NCI-H524 (cell line): ENCODE results near the gene FBXO17.
"Not testable (repeated sequence)": the region's sequence is repeated elsewhere in the genome, so short reads cannot be mapped to it uniquely, and the experiment has no call there.

Experiments used
- DNase-seq, 2 experiments: peaks; one replicate each; lab custom pipeline; 2025; lab: John Stamatoyannopoulos, UW

The FBXO17 gene

DNA sequence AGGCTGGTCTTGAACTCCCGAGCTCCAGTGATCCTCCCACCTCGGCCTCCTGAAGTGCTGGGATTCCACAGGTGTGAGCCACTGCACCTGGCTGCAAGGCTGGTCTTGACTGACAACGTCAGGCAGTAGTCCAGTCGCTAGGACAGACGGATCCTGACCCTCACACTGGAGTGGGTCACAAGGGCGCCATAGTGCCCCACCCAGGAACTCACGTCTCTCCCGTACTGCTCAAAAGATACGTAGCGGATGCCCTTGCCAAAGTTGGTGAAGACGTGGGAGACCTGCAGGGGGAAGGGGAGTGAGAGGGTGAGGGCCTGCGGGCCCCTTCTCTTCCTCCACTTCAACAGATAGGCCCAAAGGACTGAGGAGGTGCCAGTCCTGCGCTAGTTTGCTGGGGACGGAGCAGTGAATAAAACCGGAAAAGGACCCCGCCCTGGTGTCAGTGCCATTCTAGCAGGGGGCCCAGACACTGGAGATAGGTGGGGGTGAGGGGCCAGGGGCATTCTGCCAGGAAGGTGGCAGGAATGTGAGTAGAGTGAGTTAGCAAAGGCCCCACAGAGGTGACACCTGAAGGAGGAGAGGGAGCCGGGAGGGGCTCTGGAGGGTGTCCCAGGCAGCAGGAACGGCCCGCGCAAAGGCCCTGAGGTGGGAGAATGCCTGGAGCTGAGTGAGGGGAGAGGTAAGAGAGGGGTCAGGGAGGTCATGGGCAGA, 32.9 kb downstream of the FBXO17 start:
- no peak for DNase-seq

DNA sequence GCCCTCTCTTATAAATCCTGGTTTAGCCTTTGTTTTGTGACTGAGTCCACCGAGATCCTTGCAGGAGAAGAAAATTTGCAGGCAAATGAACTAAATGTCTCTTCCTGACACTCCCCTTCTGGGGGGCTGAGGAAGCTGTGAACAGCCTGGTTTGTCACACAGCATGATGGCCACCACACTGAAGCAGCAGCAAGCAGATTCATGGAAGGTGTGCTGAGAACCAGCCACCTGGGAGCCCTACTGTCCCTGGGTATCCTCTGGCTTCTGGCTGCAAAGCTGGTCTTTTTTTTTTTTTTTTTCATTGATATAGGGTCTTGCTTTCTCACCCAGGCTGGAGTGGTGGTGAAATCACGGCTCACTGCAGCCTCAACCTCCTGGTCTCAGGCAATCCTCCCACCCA, 33.6 kb downstream of the FBXO17 start:
- DNase-seq: no peak

DNA sequence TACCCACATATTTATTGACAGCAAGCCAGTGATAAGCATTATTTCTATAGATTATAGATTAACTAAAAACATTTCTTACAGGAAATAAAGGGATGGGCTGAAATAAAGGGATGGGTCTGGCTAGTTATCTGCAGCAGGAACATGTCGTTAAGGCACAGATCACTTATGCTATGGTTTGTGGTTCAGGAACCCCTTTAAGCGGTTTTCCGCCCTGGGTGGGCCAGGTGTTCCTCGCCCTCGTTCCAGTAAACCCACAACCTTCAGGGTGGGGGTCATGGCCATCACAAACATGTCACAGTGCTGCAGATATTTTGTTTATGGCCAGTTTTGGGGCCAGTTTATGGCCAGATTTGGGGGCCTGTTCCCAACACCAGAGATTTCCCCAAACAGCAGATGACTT, 34.1 kb downstream of the FBXO17 start:
- not testable (repeated sequence) for DNase-seq

DNA sequence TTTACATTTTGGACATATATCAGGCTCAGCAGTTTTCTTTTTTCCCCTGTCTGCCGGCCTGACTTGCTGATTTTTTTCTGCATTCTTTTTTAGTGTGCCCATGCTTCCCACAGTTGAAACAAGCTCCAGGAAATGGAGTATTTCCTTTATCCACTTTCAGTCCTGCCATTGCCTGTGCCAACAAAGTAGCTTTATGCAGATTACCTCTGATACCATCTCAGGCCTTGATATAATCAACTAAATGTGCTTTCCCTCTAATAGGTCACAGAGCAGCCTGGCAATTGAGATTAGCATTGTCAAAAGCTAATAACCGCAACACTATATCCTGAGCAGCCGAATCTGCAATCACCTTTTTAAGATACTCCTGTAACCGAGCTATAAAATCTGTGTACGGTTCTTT, 35.6 kb downstream of the FBXO17 start:
- DNase-seq: no peak

DNA sequence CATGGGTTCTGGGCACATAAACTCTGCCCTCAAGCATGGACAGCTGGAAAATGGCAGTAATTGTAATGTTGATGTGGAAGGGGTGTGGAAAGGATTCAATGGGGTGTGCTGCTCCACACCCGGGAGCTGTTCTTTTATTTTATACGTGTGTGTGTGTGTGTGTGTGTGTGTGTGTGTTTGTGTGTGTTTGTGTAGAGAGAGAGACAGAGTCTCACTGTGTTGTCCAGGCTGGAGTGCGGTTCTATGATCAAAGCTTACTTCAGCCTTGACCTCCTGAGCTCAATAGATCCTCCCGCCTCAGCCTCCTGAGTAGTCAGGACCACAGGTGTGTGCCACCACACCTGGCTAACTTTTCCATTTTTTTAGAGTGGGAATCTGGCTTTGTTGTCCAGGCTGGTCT, 42.0 kb downstream of the FBXO17 start:
- DNase-seq: no peak

DNA sequence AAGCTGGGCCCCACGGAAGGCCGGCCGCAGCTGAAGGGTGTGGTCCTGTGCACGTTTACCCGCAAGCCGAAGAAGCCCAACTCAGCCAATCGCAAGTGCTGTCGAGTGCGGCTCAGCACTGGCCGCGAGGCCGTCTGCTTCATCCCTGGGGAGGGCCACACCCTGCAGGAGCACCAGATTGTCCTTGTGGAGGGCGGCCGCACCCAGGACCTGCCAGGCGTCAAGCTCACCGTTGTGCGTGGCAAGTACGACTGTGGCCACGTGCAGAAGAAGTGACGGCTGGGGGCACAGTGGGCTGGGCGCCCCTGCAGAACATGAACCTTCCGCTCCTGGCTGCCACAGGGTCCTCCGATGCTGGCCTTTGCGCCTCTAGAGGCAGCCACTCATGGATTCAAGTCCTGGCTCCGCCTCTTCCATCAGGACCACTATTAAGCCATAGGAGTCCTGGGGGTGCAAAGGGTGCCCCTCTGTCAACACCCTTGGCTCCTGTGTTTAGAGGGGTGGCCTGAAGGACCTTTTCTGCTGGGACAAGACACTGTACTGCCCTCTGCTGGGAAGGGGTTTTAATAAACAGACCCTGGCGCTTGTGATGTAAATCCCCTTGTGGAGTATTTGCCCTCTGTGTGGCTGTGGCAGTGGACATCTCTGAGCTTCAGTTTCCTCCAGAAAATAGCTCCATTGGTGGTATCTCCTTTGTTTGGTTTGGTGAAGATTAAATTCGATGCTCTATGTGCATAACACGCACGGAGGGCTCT, 42.9 kb downstream of the FBXO17 start:
- DNase-seq: peak; percentile 31 to 64

DNA sequence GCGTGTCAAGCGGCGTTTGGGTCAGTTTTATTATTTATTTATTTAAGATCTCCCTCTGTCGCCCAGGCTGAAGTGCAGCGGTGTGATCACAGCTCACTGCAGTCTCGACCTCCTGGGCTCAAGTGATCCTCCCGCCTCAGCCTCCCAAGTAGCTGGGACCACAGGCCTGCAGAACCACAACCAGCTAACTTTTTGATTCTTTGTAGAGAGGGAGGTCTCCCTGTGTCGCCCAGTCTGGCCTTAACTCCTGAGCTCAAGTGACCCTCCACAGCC, 44.1 kb downstream of the FBXO17 start:
- DNase-seq: no peak

DNA sequence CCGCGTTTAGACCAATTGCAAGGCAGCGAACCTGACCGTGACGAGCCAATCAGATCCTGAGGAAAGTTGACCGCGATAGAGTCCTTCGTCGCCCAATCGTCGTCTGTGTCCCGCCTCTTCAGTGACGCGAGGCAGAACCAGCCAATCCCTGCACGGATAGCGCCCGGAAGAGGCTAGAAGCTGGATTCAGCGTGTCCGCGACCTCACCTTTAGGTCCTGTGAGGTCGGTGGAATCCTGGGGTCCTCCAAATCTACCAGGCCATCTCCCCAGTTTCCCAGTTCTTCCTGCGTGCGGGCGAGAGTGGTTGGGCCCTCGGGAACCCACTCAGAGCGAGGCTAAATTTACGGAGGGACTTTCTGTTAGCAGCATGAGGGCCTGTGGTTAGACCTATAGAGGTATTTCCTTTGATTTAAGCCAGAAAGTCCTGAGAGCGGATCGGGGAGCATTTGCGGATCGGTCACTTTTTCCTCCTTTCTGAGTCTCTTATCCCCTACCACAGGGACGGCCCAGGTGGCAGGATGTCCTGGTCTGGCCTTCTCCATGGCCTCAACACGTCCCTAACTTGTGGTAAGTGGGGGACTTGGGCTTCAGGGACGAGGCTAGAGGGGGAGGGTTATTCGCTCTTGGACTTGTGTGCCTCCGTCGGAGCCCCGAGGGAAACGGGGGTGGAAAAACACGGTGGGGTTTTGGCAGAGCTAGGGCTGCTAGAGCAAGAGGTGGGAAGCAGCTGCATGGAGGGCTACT, 44.6 kb downstream of the FBXO17 start, which contains the start of gene MRPS12:
Gene MRPS12 (plus strand): TSS at position 169 of the 745 bp plus-strand sequence. CDS start 351 bp downstream, at position 520.
- DNase-seq: peak; percentile 100

DNA sequence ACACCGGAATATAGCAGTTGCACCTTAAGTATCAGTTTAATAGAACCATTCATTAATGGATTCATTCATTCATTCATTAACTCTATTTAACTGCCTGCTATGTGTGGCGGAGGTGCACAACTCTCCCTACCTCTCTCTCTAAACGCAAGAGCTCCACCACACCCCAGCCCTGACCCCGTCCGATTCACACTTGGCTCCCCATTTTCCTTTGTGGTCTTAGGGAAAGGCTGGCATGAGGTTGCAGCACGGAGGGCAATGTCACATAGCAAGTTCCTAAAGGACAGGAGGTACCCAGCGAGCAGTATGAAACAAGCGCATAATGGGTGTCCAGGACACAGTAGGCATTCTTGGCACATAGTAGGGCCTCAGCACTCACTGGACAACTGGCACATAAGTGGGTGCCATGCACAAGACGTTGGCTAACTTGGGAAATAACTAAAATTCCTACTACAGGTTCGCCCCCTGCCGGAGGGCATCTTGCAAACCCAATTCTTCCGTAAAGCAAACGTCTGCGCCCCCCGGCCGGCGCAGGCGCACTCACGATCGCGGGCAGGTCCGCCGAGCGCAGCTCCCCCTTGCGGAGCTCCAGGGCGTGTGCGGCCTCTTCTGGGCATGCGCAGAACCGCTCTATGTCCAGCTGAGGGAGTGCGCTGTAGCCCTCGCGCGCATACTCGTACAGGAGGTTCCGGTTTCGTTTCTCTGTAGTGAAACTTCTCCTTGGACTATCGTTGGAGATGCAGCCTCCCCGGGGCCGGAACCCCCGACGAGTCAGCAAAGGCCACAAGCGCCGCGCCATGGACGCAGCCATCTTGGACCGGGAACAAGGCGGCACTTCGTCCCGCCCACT, 45.4 kb downstream of the FBXO17 start, which contains the start of gene SARS2:
Gene SARS2 (minus strand): TSS at position 835 of the 847 bp plus-strand sequence. CDS start 27 bp downstream, at position 808.
- peak; percentile 95 to 96 for DNase-seq

DNA sequence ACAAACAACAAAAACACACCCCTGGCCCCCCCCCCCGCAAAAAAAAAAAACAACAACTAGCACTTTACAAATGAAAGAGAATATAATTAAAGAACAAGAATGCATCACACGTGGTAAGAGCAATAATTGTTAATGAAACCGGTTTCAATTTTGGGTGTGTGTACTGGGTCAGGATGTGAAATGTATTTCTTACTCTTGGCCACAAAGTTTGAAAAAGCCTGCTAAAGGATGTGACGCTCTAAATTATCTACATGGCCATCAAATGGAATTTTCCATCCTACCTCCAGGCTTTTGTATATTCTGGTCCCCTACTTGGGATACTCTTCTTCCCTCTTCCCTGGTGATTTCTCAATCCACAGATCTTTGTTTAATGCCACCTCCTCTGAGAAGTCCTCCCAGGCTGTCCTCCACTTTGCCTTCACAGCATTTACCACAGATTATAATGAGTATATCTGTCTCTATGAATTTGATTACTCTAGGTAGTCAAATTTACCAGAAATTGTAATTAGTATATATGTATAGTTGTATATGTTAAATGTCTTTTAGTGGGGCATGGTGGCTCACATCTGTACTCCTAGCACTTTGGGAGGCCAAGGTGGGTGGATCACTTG, 47.0 kb downstream of the FBXO17 start:
- DNase-seq: no peak

DNA sequence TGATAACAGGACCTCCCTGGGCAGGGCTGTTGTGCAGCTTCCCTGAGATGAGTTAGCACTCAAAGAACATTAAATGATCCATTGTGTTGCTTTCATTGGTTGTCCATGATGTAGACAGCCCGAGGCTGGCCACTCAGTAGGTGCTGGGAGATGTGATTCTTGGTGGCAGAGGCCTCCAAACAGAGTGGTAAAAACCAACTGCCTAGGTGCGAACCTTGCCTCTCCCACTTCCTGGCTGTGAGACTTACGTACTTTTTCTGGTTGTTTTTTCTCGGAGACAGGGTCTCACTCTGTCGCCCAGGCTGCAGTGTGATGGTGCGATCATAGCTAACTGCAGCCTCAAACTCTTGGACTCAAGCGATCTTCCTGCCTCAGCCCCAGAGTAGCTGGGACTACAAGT, 51.2 kb downstream of the FBXO17 start:
- no peak for DNase-seq

DNA sequence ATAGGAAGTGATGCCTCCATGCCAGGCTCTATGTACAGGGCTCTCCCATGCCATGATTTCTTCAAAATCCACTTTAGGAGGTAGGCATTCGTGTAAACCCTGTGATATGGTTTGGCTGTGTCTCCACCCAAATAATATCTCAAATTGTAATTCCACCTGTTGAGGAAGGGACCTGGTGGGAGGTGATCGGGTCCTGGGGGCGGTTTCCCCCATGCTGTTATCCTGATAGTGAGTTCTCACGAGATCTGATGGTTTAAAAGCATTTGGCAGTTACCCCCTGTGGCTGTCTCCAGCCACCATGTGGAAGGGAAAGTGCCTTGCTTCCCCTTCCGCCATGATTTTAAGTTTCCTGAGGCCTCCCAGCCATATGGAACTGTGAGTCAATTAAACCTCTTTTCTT, 53.1 kb downstream of the FBXO17 start:
- DNase-seq: no peak

DNA sequence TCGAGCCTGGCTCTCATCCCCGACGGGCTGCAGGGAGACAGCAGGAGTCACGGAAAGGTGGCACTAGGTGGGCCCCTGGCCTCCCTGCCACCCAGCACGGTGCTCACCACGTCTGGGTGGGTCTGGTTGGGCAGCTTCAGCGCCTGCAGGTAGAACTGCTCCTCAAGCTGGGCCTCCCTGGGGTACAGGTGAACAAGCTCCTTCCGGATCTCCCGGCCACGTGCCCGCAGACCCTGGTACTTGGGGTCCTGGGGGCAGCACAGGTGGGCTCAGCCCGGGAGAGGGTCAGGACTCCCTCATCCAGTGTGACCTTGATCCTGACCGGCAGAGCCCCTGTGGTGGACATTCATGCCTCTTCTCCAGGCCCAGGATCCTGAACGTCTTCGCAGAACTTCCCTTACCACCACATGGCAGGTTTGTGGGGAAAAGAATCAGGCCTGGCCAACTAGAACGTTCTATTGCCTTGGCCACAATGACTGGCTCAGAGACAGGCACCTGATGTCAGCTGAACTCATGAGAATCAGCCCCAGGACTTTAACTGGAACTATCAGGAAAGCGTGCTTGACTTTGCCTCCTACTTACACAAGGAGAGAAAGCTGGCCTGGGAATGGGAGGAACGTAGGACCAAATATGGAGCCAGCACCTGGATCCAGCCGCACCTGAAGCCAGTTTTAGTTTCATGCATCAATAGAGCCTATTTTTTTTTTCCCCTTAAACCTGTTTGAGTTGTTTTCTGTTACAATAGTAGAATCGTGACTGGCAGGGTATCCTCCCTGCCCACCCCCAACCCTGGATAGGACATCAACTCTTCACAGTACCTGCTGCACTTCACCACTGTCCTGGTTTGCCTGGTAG, 53.9 kb downstream of the FBXO17 start:
- DNase-seq: no peak

DNA sequence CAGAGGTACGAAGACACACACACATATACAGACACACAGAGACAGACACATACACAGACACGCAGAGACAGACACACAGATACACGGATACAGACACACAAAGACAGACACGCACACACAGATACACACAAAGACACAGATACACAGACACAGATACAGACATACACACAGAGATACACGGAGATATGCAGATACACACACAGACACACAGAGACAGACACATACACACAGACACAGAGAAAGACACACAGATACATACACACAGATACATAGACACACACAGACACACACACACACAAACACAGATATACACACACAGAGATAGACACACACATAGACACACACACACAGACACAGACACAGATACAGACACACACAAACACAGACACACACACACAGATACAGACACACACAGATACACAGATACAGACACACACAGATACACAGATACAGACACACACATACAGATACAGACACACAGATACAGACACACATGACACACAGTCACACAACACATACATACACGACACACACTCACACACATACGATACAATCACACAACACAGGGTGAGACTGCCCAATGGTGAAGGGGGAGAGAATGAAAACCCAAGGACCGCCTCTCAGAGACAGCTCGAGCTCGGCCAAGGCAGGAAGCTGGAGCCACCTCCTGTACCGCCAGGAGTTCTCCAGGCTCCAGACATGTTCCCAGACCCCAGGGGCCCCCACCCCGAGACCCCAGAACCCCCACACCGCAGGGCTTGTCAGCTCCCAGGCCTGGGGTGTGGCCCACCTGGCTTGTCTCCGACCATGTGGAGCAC, 54.7 kb downstream of the FBXO17 start:
- DNase-seq: no peak

DNA sequence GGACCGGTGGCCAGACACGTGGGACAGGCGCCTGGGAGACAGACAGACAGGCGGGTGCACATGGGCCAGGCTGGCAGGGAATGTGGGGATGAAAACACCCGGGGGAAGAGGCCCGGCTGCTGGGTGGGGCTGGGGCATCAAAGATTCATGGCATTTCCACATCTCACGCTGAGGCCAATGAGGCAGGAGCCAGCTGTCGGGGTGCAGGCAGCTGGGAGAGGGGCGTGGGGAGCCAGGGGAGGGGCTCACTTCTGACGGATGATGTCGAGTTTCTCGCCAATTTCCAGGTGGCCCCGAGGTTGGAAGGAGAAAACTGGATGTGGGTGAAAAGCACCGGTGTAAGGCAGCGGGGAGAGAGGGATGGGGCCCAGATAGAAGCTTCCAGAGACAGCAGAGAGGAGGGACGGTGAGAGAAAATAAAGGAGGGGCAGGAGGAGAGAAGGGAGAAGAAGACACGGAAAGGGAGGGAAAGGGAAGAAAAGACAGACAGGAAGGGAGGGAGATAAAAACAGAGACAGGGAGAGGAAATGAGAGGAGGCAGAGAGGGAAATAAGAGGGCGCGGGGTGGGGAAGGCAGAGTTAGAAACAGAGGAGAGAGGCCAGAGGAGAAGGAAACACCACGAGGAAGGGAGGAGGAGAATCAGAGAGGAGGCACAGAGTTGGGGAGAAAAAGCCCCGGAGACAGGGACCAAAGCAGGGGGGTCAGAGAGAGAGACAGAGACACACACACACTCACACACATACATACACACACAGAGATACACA, 55.5 kb downstream of the FBXO17 start:
- DNase-seq: no peak

DNA sequence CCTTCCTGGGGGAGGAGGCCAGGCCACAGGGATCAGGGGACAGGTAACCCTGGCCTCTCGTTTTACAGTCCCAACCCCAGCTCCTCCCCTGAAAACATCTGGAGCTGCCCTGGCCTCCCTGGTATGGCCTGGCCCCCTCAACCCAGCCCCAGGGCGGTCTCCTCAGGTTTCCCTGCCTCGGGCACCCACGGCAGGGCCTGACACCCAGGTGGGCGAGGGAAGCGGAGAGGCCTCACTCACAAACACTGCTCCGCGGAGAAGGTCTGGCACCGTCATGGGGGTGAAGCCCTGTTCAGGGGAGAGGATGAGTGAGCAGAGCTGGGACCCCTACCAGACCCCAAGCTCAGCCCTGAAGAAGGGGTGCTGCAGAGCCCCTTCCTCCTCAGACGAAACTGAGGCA, 57.0 kb downstream of the FBXO17 start:
- DNase-seq: no peak

DNA sequence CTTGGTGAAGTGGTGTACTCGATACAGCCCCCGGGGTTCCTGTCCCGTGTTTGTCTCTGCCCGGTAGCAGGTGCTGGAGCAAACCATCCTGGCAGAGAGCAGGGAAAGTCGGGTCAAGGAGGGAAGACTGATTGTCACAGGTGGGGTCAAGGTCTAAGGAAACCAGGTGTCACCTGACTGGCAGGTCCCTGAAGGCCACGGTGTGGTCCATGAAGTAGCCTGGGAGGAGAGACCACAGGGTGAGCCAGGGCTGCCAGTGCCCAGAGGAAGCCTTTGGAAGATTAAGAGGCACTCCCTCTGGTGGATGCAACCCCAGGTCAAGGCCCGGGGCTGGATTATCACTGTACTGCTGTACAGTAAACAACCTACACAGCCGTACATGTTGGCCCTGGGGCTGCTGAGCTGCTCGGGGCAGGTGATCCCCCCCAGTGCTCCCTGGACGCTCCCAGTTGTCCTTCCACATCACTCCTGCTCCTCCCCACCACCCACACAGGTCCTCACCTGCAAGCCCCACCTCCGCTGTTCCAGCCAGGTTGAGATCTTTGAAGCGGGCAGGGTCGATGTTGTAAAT, 57.5 kb downstream of the FBXO17 start:
- peak in 1 of 2 experiments; percentile 23 for DNase-seq

DNA sequence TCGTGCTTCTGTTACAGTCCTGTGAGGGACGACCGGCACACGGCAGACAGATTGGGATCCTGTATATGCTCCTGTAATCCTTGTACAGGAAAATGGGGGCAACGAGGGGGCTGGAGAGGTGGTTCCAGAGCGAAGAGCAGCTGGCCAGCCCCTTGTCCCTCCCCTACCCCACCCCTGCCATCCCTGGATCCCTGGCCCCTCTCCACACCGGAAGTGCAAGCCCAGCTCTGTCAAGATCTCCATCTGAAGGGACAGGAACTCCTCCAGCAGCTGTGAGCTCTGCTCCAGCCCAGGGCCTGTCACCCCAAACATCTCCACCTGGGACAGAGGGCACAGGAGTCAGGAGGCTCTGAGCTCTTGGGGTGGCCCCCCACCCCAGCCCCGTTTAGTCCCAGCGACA, 58.0 kb downstream of the FBXO17 start:
- DNase-seq: no peak
